Osteoblast (primary cell): ENCODE data around the gene HIBADH. TPM values are rescaled to one million over a fixed set of nuclear protein-coding genes. Genes with fewer than 3 reads are reported as not detected.

ENCODE experiments used
- DNase-seq: peaks from one replicate; pipeline ENCODE4 v3.0.0; 2011; ENCODE audit warnings: low spot score, mixed read lengths; ENCODE audit not compliant: insufficient read length; ENCODE audit errors: missing footprints
- H2AFZ ChIP-seq: 2 replicates; pipeline ENCODE4 v1.6.0; 2011; ENCODE audit warnings: mild to moderate bottlenecking, low read length
- H3K27ac ChIP-seq: 2 replicates; pipeline ENCODE4 v1.5.1; 2011; ENCODE audit warnings: mild to moderate bottlenecking, low read depth, low read length, moderate library complexity
- H3K27me3 ChIP-seq: 2 replicates; pipeline ENCODE4 v1.6.0; 2012; ENCODE audit warnings: mild to moderate bottlenecking, control low read depth, inconsistent platforms, low read length, moderate library complexity; ENCODE audit not compliant: insufficient read depth
- H3K36me3 ChIP-seq: 2 replicates; pipeline ENCODE4 v1.5.1; 2011; ENCODE audit warnings: mild to moderate bottlenecking, low read length, control low read depth, moderate library complexity; ENCODE audit not compliant: insufficient read depth
- H3K4me1 ChIP-seq: 2 replicates; pipeline ENCODE4 v1.5.1; 2011; ENCODE audit warnings: mild to moderate bottlenecking, low read length, control low read depth, moderate library complexity; ENCODE audit not compliant: insufficient read depth
- H3K4me2 ChIP-seq: 2 replicates; pipeline ENCODE4 v1.6.0; 2011; ENCODE audit warnings: mild to moderate bottlenecking, low read length; ENCODE audit not compliant: insufficient read depth
- H3K4me3 ChIP-seq: fragments of 200-600 bp; sonication (generic); 3 replicates; pipeline ENCODE4 v1.5.1; 2012; ENCODE audit warnings: mild to moderate bottlenecking, low read length, inconsistent platforms; ENCODE audit not compliant: insufficient read depth
- H3K79me2 ChIP-seq: 2 replicates; pipeline ENCODE4 v1.6.0; 2012; ENCODE audit warnings: mild to moderate bottlenecking, low read length, control low read depth, inconsistent platforms; ENCODE audit not compliant: insufficient read depth
- H3K9me3 ChIP-seq: 2 replicates; pipeline ENCODE4 v1.5.1; 2011; ENCODE audit warnings: low read depth, low read length, control low read depth
- H4K20me1 ChIP-seq: 2 replicates; pipeline ENCODE4 v1.6.0; 2012; ENCODE audit warnings: mild to moderate bottlenecking, low read length, control low read depth; ENCODE audit not compliant: insufficient read depth
- CTCF ChIP-seq: IDR thresholded peaks from 2 replicates; pipeline ENCODE4 v1.5.1; 2011; ENCODE audit warnings: mild to moderate bottlenecking, low read depth, low read length, moderate library complexity; ENCODE audit errors: extremely low read depth
- total RNA-seq: library from RNA; depleted of rRNA; stranded (reverse); fragments of >200 nt; gene quantifications from 2 replicates; pipeline ENCODE4 v1.2.3, GENCODE V29; 2012

The HIBADH gene
- total RNA-seq, 1 donor: 76.0 TPM

- Histone ChIP-seq H3K4me1 (no peaks in the 10 kb centered on the region), H4K20me1 (no peaks in the 10 kb centered on the region), H3K27me3 (no peaks in the 10 kb centered on the region), H3K36me3 (no peaks in the 10 kb centered on the region), H3K4me2 (no peak overlapping the region), H3K4me3 (no peak overlapping the region), H3K27ac (no peak overlapping the region), H2AFZ (no peak overlapping the region), H3K79me2 (peaks cover 2% of the 10 kb centered on the region), H3K9me3 (no peaks in the 10 kb centered on the region)
- TF ChIP-seq CTCF: no peak
- DNase-seq: no peak
These were observed 67.7 kb downstream of the HIBADH start for GRCh38 chr7:27595009-27595408.

- no peaks in the 10 kb centered on the region for H3K4me1 ChIP-seq
- no peak overlapping the region for H3K27ac ChIP-seq
- H3K4me3 ChIP-seq: no peak overlapping the region
- H3K4me2 ChIP-seq: no peak overlapping the region
- TF ChIP-seq CTCF: no peak
- H2AFZ ChIP-seq: no peak overlapping the region
- H3K27me3 ChIP-seq: no peaks in the 10 kb centered on the region
- H3K79me2 ChIP-seq: peaks cover 2% of the 10 kb centered on the region
- no peak for DNase-seq
- H4K20me1 ChIP-seq: no peaks in the 10 kb centered on the region
- no peaks in the 10 kb centered on the region for H3K9me3 ChIP-seq
- no peaks in the 10 kb centered on the region for H3K36me3 ChIP-seq
These were observed 69.5 kb downstream of the HIBADH start for GRCh38 chr7:27593226-27593625.

- H4K20me1 ChIP-seq: no peaks in the 10 kb centered on the region
- no peak overlapping the region for H3K4me3 ChIP-seq
- no peaks in the 10 kb centered on the region for H3K27me3 ChIP-seq
- no peak for DNase-seq
- no peak overlapping the region for H3K27ac ChIP-seq
- no peak overlapping the region for H2AFZ ChIP-seq
- no peaks in the 10 kb centered on the region for H3K36me3 ChIP-seq
- no peak overlapping the region for H3K4me2 ChIP-seq
- H3K9me3 ChIP-seq: no peaks in the 10 kb centered on the region
- H3K79me2 ChIP-seq: peaks cover 2% of the 10 kb centered on the region
- peaks cover 7% of the 10 kb centered on the region for H3K4me1 ChIP-seq
- no peak for TF ChIP-seq CTCF
These were observed 72.3 kb downstream of the HIBADH start for GRCh38 chr7:27590416-27590815.

- no peaks in the 10 kb centered on the region for H3K9me3 ChIP-seq
- no peak overlapping the region for H3K27ac ChIP-seq
- H3K4me2 ChIP-seq: no peak overlapping the region
- no peak overlapping the region for H2AFZ ChIP-seq
- H3K27me3 ChIP-seq: no peaks in the 10 kb centered on the region
- no peak for TF ChIP-seq CTCF
- H3K36me3 ChIP-seq: no peaks in the 10 kb centered on the region
- H3K4me1 ChIP-seq: peaks cover 10% of the 10 kb centered on the region
- no peaks in the 10 kb centered on the region for H4K20me1 ChIP-seq
- no peaks in the 10 kb centered on the region for H3K79me2 ChIP-seq
- no peak for DNase-seq
- H3K4me3 ChIP-seq: no peak overlapping the region
These were observed 75.3 kb downstream of the HIBADH start for GRCh38 chr7:27587429-27587828.
